Liver (tissue), 9 donors: Measurements from ENCODE around the gene PDCD7. TPM values are rescaled to one million over a fixed set of nuclear protein-coding genes. Genes with fewer than 3 reads are reported as not detected.

ENCODE experiments used
- DNase-seq: peaks from one replicate; pipeline ENCODE4 v3.0.0-alpha.2; 2017; ENCODE audit warnings: low spot score
- H3K27ac ChIP-seq, 2 donors: one replicate each; pipeline ENCODE4 v1.7.0; 2013; ENCODE audit warnings: inconsistent platforms in 2 of 2, low read length in 2 of 2, control low read depth in 1 of 2, low read depth in 1 of 2, mild to moderate bottlenecking in 1 of 2
- H3K27me3 ChIP-seq, 4 donors: one replicate each; pipeline versions ENCODE4 v1.6.1 to v1.7.0; 2013; ENCODE audit warnings: low read length in 3 of 4, inconsistent platforms in 1 of 4, mild to moderate bottlenecking in 1 of 4, moderate library complexity in 1 of 4; ENCODE audit not compliant: control insufficient read depth in 4 of 4, insufficient read depth in 4 of 4
- H3K36me3 ChIP-seq, 4 donors: one replicate each; pipeline versions ENCODE4 v1.6.1 to v1.7.0; 2013; ENCODE audit warnings: low read length in 3 of 4, mild to moderate bottlenecking in 3 of 4, low read depth in 1 of 4, moderate library complexity in 1 of 4; ENCODE audit not compliant: control insufficient read depth in 4 of 4, insufficient read depth in 3 of 4
- H3K4me1 ChIP-seq, 4 donors: one replicate each; pipeline versions ENCODE4 v1.6.1 to v1.7.0; 2013; ENCODE audit warnings: low read length in 3 of 4, mild to moderate bottlenecking in 3 of 4, moderate library complexity in 1 of 4; ENCODE audit not compliant: control insufficient read depth in 4 of 4, insufficient read depth in 4 of 4
- H3K4me3 ChIP-seq, 3 donors: one replicate each; pipeline versions ENCODE4 v1.6.1 to v1.7.0; 2013; ENCODE audit warnings: low read length in 3 of 3, control low read depth in 1 of 3, low read depth in 1 of 3, mild to moderate bottlenecking in 1 of 3
- H3K9ac ChIP-seq, 2 donors: one replicate each; pipeline ENCODE4 v1.7.0; 2013; ENCODE audit warnings: low read length in 2 of 2, mild to moderate bottlenecking in 2 of 2, moderate library complexity in 2 of 2, control low read depth in 1 of 2, low read depth in 1 of 2
- H3K9me3 ChIP-seq, 4 donors: one replicate each; pipeline versions ENCODE4 v1.6.1 to v1.7.0; 2013; ENCODE audit warnings: low read length in 3 of 4; ENCODE audit not compliant: control insufficient read depth in 4 of 4
- ATF3 ChIP-seq: IDR thresholded peaks from 2 replicates; pipeline ENCODE4 v1.6.1; 2016; ENCODE audit warnings: antibody characterized with exemption
- EGR1 ChIP-seq, 2 donors: IDR thresholded peaks; 2 replicates each; pipeline ENCODE4 v1.6.1; 2016 to 2018; ENCODE audit warnings: antibody characterized with exemption in 2 of 2, low read depth in 2 of 2
- FOXA1 ChIP-seq: IDR thresholded peaks from 2 replicates; pipeline ENCODE4 v1.6.1; 2016; ENCODE audit warnings: antibody characterized with exemption
- FOXA2 ChIP-seq: IDR thresholded peaks from 2 replicates; pipeline ENCODE4 v1.6.1; 2016; ENCODE audit warnings: antibody characterized with exemption
- GABPA ChIP-seq, 2 donors: IDR thresholded peaks in 1 of 2; conservative IDR thresholded peaks in 1 of 2; 2 replicates each; pipeline ENCODE4 v1.6.1; 2016; ENCODE audit warnings: antibody characterized with exemption in 2 of 2, mild to moderate bottlenecking in 1 of 2, moderate library complexity in 1 of 2
- HNF4A ChIP-seq, 2 donors: conservative IDR thresholded peaks; 2 replicates each; pipeline ENCODE4 v1.6.1; 2016; ENCODE audit warnings: antibody characterized with exemption in 2 of 2, mild to moderate bottlenecking in 2 of 2
- HNF4G ChIP-seq: IDR thresholded peaks from 2 replicates; pipeline ENCODE4 v1.6.1; 2016; ENCODE audit warnings: antibody characterized with exemption
- JUND ChIP-seq, 2 donors: IDR thresholded peaks; 2 replicates each; pipeline ENCODE4 v1.6.1; 2016; ENCODE audit warnings: antibody characterized with exemption in 2 of 2
- NR2F2 ChIP-seq: IDR thresholded peaks from 2 replicates; pipeline ENCODE4 v1.6.1; 2016; ENCODE audit warnings: antibody characterized with exemption
- RAD21 ChIP-seq, 2 donors: IDR thresholded peaks; 2 replicates each; pipeline ENCODE4 v1.6.1; 2016; ENCODE audit warnings: antibody characterized with exemption in 2 of 2, mild to moderate bottlenecking in 2 of 2
- RXRA ChIP-seq, 2 donors: IDR thresholded peaks; 2 replicates each; pipeline ENCODE4 v1.6.1; 2017 to 2018; ENCODE audit warnings: antibody characterized with exemption in 2 of 2, mild to moderate bottlenecking in 1 of 2
- SP1 ChIP-seq: IDR thresholded peaks from 2 replicates; pipeline ENCODE4 v1.6.1; 2018; ENCODE audit warnings: antibody characterized with exemption, mild to moderate bottlenecking
- TAF1 ChIP-seq: conservative IDR thresholded peaks from 2 replicates; pipeline ENCODE4 v1.6.1; 2016; ENCODE audit warnings: antibody characterized with exemption, mild to moderate bottlenecking
- YY1 ChIP-seq: IDR thresholded peaks from 2 replicates; pipeline ENCODE4 v1.6.1; 2016; ENCODE audit warnings: antibody characterized with exemption, mild to moderate bottlenecking
- WGBS: extraction: QIAGEN DNeasy Blood & Tissue Kit; methylation state at CpG from one replicate; pipeline ENCODE4 v1.1.7; 2013; 5-methylcytosine and 5-hydroxymethylcytosine counted together
- polyA plus RNA-seq, 2 donors: library from polyadenylated mRNA; stranded (reverse) in 1 of 2; unstranded in 1 of 2; fragments of 200-250 nt in 1 of 2; fragments of >200 nt in 1 of 2; fragmentation: Nextera tagmentation in 1 of 2; extraction: Ambion mirVana in 1 of 2; gene quantifications; one replicate each; pipeline versions ENCODE4 v1.2.1 to v1.2.3, GENCODE V29; 2013 to 2015
- total RNA-seq, 2 donors: library from RNA; depleted of rRNA; stranded (reverse); fragments of >200 nt; gene quantifications; one replicate each; pipeline ENCODE4 v1.2.3, GENCODE V29; 2014
- TF ChIP-seq, protein P1 (sequence below): IDR thresholded peaks from 2 replicates; pipeline ENCODE4 v1.6.1; 2016; ENCODE audit warnings: antibody characterized with exemption
- TF ChIP-seq, protein P2 (sequence below): fragments of 150-350 bp; IDR thresholded peaks from 2 replicates; pipeline ENCODE4 v1.5.1; 2017; ENCODE audit warnings: improper control_type of control experiment, low read depth, low read length; ENCODE audit not compliant: missing input control
- TF ChIP-seq, protein P3 (sequence below): IDR thresholded peaks from 2 replicates; pipeline ENCODE4 v1.6.1; 2016; ENCODE audit warnings: antibody characterized with exemption
- donor health status: healthy.
- donor health status: healthy.
- donor health status: healthy.
- donor health status: healthy.
- donor health status: healthy.

The PDCD7 gene
- total and polyA plus RNA-seq, 4 donors: 3.0 to 9.5 (median 6.7) TPM

- Histone ChIP-seq H3K9ac (no peak overlapping the region), H3K4me1 (peaks cover 8 to 27% (median 19%) of the 10 kb centered on the region in 4 donors), H3K27me3 (no peaks in the 10 kb centered on the region), H3K36me3 (no peaks in the 10 kb centered on the region), H3K27ac (no peak overlapping the region), H3K4me3 (no peak overlapping the region), H3K9me3 (no peaks in the 10 kb centered on the region)
- TF ChIP-seq GABPA (IDR thresholded peaks at IDR 0.05 in 1 of 2, conservative IDR thresholded peaks at IDR 0.05 in 1 of 2): no peak
- no peak for TF ChIP-seq JUND (IDR thresholded peaks at IDR 0.05)
- TF ChIP-seq RAD21 (IDR thresholded peaks at IDR 0.05): peak in 1 of 2 donors; percentile 43
- DNase-seq: no peak
- 77% methylated on average over 7 of the region's 7 CpGs for WGBS
Observed at GRCh38 chr15:65083262-65083701, 50.3 kb downstream of the PDCD7 start.

GRCh38 chr15:65082303-65082953 lies 51.2 kb downstream of the PDCD7 start:
- Histone ChIP-seq H3K27me3 (no peaks in the 10 kb centered on the region), H3K27ac (no peak overlapping the region), H3K9me3 (no peaks in the 10 kb centered on the region), H3K4me3 (no peak overlapping the region), H3K9ac (no peak overlapping the region), H3K36me3 (no peaks in the 10 kb centered on the region), H3K4me1 (peaks cover 3 to 23% (median 14%) of the 10 kb centered on the region in 4 donors)
- 46% methylated on average over 7 of the region's 7 CpGs for WGBS
- DNase-seq: no peak
- TF ChIP-seq RAD21 (IDR thresholded peaks at IDR 0.05): no peak
- no peak for TF ChIP-seq HNF4A (conservative IDR thresholded peaks at IDR 0.05)
- TF ChIP-seq JUND (IDR thresholded peaks at IDR 0.05): no peak
- TF ChIP-seq, protein P1, sequence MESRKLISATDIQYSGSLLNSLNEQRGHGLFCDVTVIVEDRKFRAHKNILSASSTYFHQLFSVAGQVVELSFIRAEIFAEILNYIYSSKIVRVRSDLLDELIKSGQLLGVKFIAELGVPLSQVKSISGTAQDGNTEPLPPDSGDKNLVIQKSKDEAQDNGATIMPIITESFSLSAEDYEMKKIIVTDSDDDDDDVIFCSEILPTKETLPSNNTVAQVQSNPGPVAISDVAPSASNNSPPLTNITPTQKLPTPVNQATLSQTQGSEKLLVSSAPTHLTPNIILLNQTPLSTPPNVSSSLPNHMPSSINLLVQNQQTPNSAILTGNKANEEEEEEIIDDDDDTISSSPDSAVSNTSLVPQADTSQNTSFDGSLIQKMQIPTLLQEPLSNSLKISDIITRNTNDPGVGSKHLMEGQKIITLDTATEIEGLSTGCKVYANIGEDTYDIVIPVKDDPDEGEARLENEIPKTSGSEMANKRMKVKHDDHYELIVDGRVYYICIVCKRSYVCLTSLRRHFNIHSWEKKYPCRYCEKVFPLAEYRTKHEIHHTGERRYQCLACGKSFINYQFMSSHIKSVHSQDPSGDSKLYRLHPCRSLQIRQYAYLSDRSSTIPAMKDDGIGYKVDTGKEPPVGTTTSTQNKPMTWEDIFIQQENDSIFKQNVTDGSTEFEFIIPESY: no peak
- no peak for TF ChIP-seq FOXA2
- no peak for TF ChIP-seq NR2F2
- TF ChIP-seq, protein P2, sequence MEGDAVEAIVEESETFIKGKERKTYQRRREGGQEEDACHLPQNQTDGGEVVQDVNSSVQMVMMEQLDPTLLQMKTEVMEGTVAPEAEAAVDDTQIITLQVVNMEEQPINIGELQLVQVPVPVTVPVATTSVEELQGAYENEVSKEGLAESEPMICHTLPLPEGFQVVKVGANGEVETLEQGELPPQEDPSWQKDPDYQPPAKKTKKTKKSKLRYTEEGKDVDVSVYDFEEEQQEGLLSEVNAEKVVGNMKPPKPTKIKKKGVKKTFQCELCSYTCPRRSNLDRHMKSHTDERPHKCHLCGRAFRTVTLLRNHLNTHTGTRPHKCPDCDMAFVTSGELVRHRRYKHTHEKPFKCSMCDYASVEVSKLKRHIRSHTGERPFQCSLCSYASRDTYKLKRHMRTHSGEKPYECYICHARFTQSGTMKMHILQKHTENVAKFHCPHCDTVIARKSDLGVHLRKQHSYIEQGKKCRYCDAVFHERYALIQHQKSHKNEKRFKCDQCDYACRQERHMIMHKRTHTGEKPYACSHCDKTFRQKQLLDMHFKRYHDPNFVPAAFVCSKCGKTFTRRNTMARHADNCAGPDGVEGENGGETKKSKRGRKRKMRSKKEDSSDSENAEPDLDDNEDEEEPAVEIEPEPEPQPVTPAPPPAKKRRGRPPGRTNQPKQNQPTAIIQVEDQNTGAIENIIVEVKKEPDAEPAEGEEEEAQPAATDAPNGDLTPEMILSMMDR: no peak
- TF ChIP-seq EGR1 (IDR thresholded peaks at IDR 0.05; ENCODE audit: low read depth in 2 of 2): no peak
- no peak for TF ChIP-seq FOXA1
- TF ChIP-seq RXRA (IDR thresholded peaks at IDR 0.05): no peak
- no peak for TF ChIP-seq TAF1
- TF ChIP-seq HNF4G: no peak
- TF ChIP-seq YY1: no peak
- no peak for TF ChIP-seq ATF3
- TF ChIP-seq, protein P3, sequence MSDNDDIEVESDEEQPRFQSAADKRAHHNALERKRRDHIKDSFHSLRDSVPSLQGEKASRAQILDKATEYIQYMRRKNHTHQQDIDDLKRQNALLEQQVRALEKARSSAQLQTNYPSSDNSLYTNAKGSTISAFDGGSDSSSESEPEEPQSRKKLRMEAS: no peak
- TF ChIP-seq SP1: no peak
